ENCODE results near the gene EFNA1.

EFNA1 gene

GRCh38 chr1:155086128-155086741 lies 41.4 kb upstream of the EFNA1 start (continued):
- TF ChIP-seq ZBTB11 (tag by site-specific recombination; conservative IDR thresholded peaks at IDR 0.05; ENCODE audit: low read depth), result no peak
- peak; percentile 88 for TF ChIP-seq PATZ1 (tag by site-specific recombination; IDR thresholded peaks at IDR 0.05)
- no peak for TF ChIP-seq ZNF112 (tag by site-specific recombination; IDR thresholded peaks at IDR 0.05)
- TF ChIP-seq ZNF37A (tag by site-specific recombination; IDR thresholded peaks at IDR 0.05), result no peak
- peak; percentile 53; the same call in 1 of the 2 replicates for TF ChIP-seq ZNF391 (tag by site-specific recombination; IDR thresholded peaks at IDR 0.05; ENCODE audit: borderline replicate concordance, low read depth)
- TF ChIP-seq ZNF221 (tag by site-specific recombination; IDR thresholded peaks at IDR 0.05; ENCODE audit: borderline replicate concordance), result no peak
- no peak for TF ChIP-seq ZNF341 (tag by site-specific recombination; IDR thresholded peaks at IDR 0.05; ENCODE audit: low read depth)
- TF ChIP-seq ZNF623 (tag by site-specific recombination; IDR thresholded peaks at IDR 0.05), result no peak
- 0 out of 2 replicates have a peak, but pooled peaks have one; percentile 15 for TF ChIP-seq ZFP69B (tag by site-specific recombination; IDR thresholded peaks at IDR 0.05)
- no peak for TF ChIP-seq MEIS1 (CRISPR knock-in tag; IDR thresholded peaks at IDR 0.05; ENCODE audit: borderline replicate concordance)
- TF ChIP-seq HOXD13 (CRISPR knock-in tag; IDR thresholded peaks at IDR 0.05; ENCODE audit: borderline replicate concordance), result no peak
- TF ChIP-seq KLF9 (tag by site-specific recombination; IDR thresholded peaks at IDR 0.05; ENCODE audit: low read depth), result no peak
- TF ChIP-seq ZNF423 (tag by site-specific recombination; IDR thresholded peaks at IDR 0.05), result peak; percentile 36; the same call in 1 of the 2 replicates
- no peak for TF ChIP-seq ZNF558 (tag by site-specific recombination; IDR thresholded peaks at IDR 0.05)
- TF ChIP-seq ZNF416 (tag by site-specific recombination; IDR thresholded peaks at IDR 0.05), result no peak
- peak; percentile 28; the same call in 1 of the 2 replicates for TF ChIP-seq PRDM10 (tag by site-specific recombination; IDR thresholded peaks at IDR 0.05)
- TF ChIP-seq GLIS2 (tag by site-specific recombination; IDR thresholded peaks at IDR 0.05), result peak; percentile 56
- no peak for TF ChIP-seq TSHZ1 (tag by site-specific recombination; IDR thresholded peaks at IDR 0.05; ENCODE audit: borderline replicate concordance)
- TF ChIP-seq ZNF707 (tag by site-specific recombination; IDR thresholded peaks at IDR 0.05), result no peak
- peak; percentile 69 for TF ChIP-seq ZIC2 (tag by site-specific recombination; IDR thresholded peaks at IDR 0.05)
- peak; percentile 71; the same call in 1 of the 2 replicates for TF ChIP-seq ZNF2 (tag by site-specific recombination; IDR thresholded peaks at IDR 0.05)
- no peak for TF ChIP-seq KLF1 (tag by site-specific recombination; IDR thresholded peaks at IDR 0.05)
- peak; percentile 29; the same call in 1 of the 2 replicates for TF ChIP-seq ZNF324 (tag by site-specific recombination; IDR thresholded peaks at IDR 0.05)
- TF ChIP-seq ZFP3 (tag by site-specific recombination; IDR thresholded peaks at IDR 0.05; ENCODE audit: low read depth), result no peak
- no peak for TF ChIP-seq ZNF350 (tag by site-specific recombination; IDR thresholded peaks at IDR 0.05)
- TF ChIP-seq SP3 (tag by site-specific recombination; IDR thresholded peaks at IDR 0.05), result no peak; the same call in 1 of the 2 replicates
- TF ChIP-seq ZNF544 (tag by site-specific recombination; IDR thresholded peaks at IDR 0.05), result no peak
- TF ChIP-seq KLF10 (tag by site-specific recombination; IDR thresholded peaks at IDR 0.05), result no peak
- TF ChIP-seq ZEB2 (tag by site-specific recombination; IDR thresholded peaks at IDR 0.05), result no peak

All from HEK293 (cell line).